Measurements from ENCODE around the gene ADRM1.

- TF ChIP-seq POLR2A (IDR thresholded peaks at IDR 0.05; ENCODE audit: low read depth, low read length) (no peak), PAX5 (IDR thresholded peaks at IDR 0.05; ENCODE audit: insufficient read depth, low read length, severe bottlenecking) (no peak)
Measured at GRCh38 chr20:62348604-62349003, 45.8 kb downstream of the ADRM1 start.
